Loucy (cell line): ENCODE measurements around the gene ZNF521.

ENCODE experiments used
- EZH2phosphoT487 ChIP-seq: fragments of 200-600 bp; IDR thresholded peaks from 2 replicates; pipeline ENCODE4 v1.6.1; 2018; ENCODE audit warnings: antibody characterized with exemption, mild to moderate bottlenecking, moderate library complexity, borderline replicate concordance
- TF ChIP-seq, protein P1 (sequence below): fragments of 200-600 bp; sonication (generic); conservative IDR thresholded peaks from 2 replicates; pipeline ENCODE4 v1.5.1; 2014; ENCODE audit warnings: mild to moderate bottlenecking, antibody characterized with exemption, low read length

DNA sequence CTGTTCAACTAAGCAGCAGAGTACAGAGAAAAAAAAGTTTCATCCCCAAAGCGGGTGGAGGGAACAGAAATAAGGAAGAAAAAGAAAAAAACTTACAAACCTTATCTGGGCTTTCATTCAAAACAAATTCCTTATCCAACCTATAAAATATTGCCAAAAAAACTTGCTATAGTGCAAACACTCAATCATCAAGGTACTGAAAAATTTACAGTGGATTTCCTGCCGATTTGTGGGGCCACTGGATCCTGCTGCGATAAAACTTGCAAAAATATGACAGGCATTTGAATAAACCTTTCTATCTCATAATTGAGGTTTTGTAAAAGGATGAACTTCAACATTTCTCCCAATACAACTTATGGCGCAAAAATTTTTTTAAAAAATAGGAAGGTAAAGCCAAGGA lies 77.0 kb downstream of the ZNF521 start:
- TF ChIP-seq, protein P1, sequence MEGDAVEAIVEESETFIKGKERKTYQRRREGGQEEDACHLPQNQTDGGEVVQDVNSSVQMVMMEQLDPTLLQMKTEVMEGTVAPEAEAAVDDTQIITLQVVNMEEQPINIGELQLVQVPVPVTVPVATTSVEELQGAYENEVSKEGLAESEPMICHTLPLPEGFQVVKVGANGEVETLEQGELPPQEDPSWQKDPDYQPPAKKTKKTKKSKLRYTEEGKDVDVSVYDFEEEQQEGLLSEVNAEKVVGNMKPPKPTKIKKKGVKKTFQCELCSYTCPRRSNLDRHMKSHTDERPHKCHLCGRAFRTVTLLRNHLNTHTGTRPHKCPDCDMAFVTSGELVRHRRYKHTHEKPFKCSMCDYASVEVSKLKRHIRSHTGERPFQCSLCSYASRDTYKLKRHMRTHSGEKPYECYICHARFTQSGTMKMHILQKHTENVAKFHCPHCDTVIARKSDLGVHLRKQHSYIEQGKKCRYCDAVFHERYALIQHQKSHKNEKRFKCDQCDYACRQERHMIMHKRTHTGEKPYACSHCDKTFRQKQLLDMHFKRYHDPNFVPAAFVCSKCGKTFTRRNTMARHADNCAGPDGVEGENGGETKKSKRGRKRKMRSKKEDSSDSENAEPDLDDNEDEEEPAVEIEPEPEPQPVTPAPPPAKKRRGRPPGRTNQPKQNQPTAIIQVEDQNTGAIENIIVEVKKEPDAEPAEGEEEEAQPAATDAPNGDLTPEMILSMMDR: no peak
- TF ChIP-seq EZH2phosphoT487: no peak
